Measurements from ENCODE around the gene CAMTA1. TPM values are rescaled to one million over a fixed set of nuclear protein-coding genes. Genes with fewer than 3 reads are reported as not detected.

Gene CAMTA1
- polyA plus RNA-seq, 3 donors = 82.3 to 84.7 (median 83.6) TPM

GRCh38 chr1:6996866-6997265, 211.6 kb downstream of the CAMTA1 start:
- no peak for DNase-seq (ENCODE audit: low read depth in 3 of 3, low spot score in 2 of 3)

- DNase-seq (ENCODE audit: low read depth in 3 of 3, low spot score in 2 of 3) = no peak
Observed at GRCh38 chr1:6998267-6998666, 213.0 kb downstream of the CAMTA1 start.

- no peak for DNase-seq (ENCODE audit: low read depth in 3 of 3, low spot score in 2 of 3)
Observed at GRCh38 chr1:6999826-7000225, 214.6 kb downstream of the CAMTA1 start.

GRCh38 chr1:7000720-7001119, 215.5 kb downstream of the CAMTA1 start:
- DNase-seq (ENCODE audit: low read depth in 3 of 3, low spot score in 2 of 3) = no peak

- DNase-seq (ENCODE audit: low read depth in 3 of 3, low spot score in 2 of 3) = no peak
Observed at GRCh38 chr1:7002728-7003127, 217.5 kb downstream of the CAMTA1 start.

GRCh38 chr1:7003676-7004075, 218.4 kb downstream of the CAMTA1 start:
- no peak for DNase-seq (ENCODE audit: low read depth in 3 of 3, low spot score in 2 of 3)

GRCh38 chr1:7004181-7004580, 218.9 kb downstream of the CAMTA1 start:
- DNase-seq (ENCODE audit: low read depth in 3 of 3, low spot score in 2 of 3) = no peak

- DNase-seq (ENCODE audit: low read depth in 3 of 3, low spot score in 2 of 3) = no peak
Observed at GRCh38 chr1:7005762-7006161, 220.5 kb downstream of the CAMTA1 start.

GRCh38 chr1:7006996-7007871, 222.0 kb downstream of the CAMTA1 start:
- no peak for DNase-seq (ENCODE audit: low read depth in 3 of 3, low spot score in 2 of 3)

- no peak for DNase-seq (ENCODE audit: low read depth in 3 of 3, low spot score in 2 of 3)
Observed at GRCh38 chr1:7007902-7008301, 222.6 kb downstream of the CAMTA1 start.

- DNase-seq (ENCODE audit: low read depth in 3 of 3, low spot score in 2 of 3) = no peak
Observed at GRCh38 chr1:7008331-7008730, 223.1 kb downstream of the CAMTA1 start.

GRCh38 chr1:7008975-7009740, 223.9 kb downstream of the CAMTA1 start:
- DNase-seq (ENCODE audit: low read depth in 3 of 3, low spot score in 2 of 3) = no peak

GRCh38 chr1:7009741-7010525, 224.7 kb downstream of the CAMTA1 start:
- no peak for DNase-seq (ENCODE audit: low read depth in 3 of 3, low spot score in 2 of 3)

- DNase-seq (ENCODE audit: low read depth in 3 of 3, low spot score in 2 of 3) = no peak
Observed at GRCh38 chr1:7010534-7011200, 225.4 kb downstream of the CAMTA1 start.

GRCh38 chr1:7011826-7012225, 226.6 kb downstream of the CAMTA1 start:
- DNase-seq (ENCODE audit: low read depth in 3 of 3, low spot score in 2 of 3) = no peak

GRCh38 chr1:7012461-7012924, 227.2 kb downstream of the CAMTA1 start:
- no peak for DNase-seq (ENCODE audit: low read depth in 3 of 3, low spot score in 2 of 3)

- no peak for DNase-seq (ENCODE audit: low read depth in 3 of 3, low spot score in 2 of 3)
Observed at GRCh38 chr1:7013833-7014639, 228.8 kb downstream of the CAMTA1 start.

GRCh38 chr1:7014640-7014930, 229.3 kb downstream of the CAMTA1 start:
- peak in 1 of 3 donors; percentile 7 for DNase-seq (ENCODE audit: low read depth in 3 of 3, low spot score in 2 of 3)

- DNase-seq (ENCODE audit: low read depth in 3 of 3, low spot score in 2 of 3) = no peak
Observed at GRCh38 chr1:7015022-7015421, 229.8 kb downstream of the CAMTA1 start.

GRCh38 chr1:7018351-7018750, 233.1 kb downstream of the CAMTA1 start:
- DNase-seq (ENCODE audit: low read depth in 3 of 3, low spot score in 2 of 3) = no peak
